ENCODE measurements around the gene ADAMTS3. TPM values are rescaled to one million over a fixed set of nuclear protein-coding genes. Genes with fewer than 3 reads are reported as not detected.
A peak's percentile ranks its signal among the peaks of the same experiment; 100 is the strongest.

ADAMTS3 gene
- total and polyA plus RNA-seq, 9 of the 15 experiments (the other 6 are each of a cell fraction or from before 2014, with no cell fraction given), result 4.0 to 18.0 (median 12.1) TPM

DNA sequence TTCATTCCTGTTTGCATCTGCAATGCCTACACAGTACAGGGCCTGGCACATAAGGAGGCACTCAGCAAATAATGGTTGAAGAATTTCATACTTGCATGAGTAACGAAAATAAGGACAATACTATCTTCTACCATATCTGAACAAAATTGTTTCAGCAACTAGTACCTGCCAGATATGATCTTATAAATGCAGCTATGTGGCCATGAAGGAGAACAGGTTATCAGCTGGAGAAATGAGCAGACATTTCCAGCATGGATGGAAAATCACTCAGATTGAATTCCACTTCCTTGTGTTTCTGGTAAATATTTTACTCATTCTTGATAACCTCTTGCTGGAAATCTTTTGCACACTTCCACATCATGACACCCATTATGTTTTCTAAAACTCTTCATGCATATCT, 204.0 kb downstream of the ADAMTS3 start:
- ChIA-PET CTCF (ENCODE audit: low intra/inter-chr PET ratio) (no interaction called here), POLR2A (no interaction called here)
- Histone ChIP-seq H3K4me3 (no peak overlapping the region), H3K4me1 (replicated peaks in 1 of 2; ENCODE audit: control insufficient read depth in 2 of 2, insufficient read depth in 2 of 2, low read length in 2 of 2) (no peaks in the 10 kb centered on the region), H3K9me1 (ENCODE audit: control insufficient read depth, insufficient read depth, low read length) (no peaks in the 10 kb centered on the region), H3K9ac (ENCODE audit: insufficient read depth in 1 of 2, low read depth in 2 of 2, low read length in 2 of 2) (no peak overlapping the region), H3K27ac (ENCODE audit: extremely low read depth, low read depth, low read length) (no peak overlapping the region), H3K27me3 (ENCODE audit: control insufficient read depth in 2 of 2, insufficient read depth in 2 of 2, low read length in 2 of 2) (no peaks in the 10 kb centered on the region), H3K36me3 (ENCODE audit: control insufficient read depth, insufficient read depth, low read length) (no peaks in the 10 kb centered on the region), H2AFZ (ENCODE audit: low read depth, low read length) (no peak overlapping the region), H3K79me2 (ENCODE audit: control insufficient read depth, insufficient read depth, low read length) (no peaks in the 10 kb centered on the region), H4K20me1 (replicated peaks; ENCODE audit: control insufficient read depth, insufficient read depth, low read length) (no peaks in the 10 kb centered on the region), H3K9me3 (replicated peaks; ENCODE audit: control insufficient read depth, insufficient read depth, low read depth, low read length) (no peaks in the 10 kb centered on the region), H3K4me2 (ENCODE audit: insufficient read depth, low read length) (no peak overlapping the region)
- in situ Hi-C loops (cut with MboI), result no loop called here
- intact Hi-C loops (cut with micrococcal nuclease), result no loop called here
- ATAC-seq (no peak), FAIRE-seq (peak; percentile 58), DNase-seq (ENCODE audit: extremely low read depth in 1 of 4, low spot score in 3 of 4) (no peak)
- no TSS peak for BruUV-seq (replicated peaks)
- WGBS (ENCODE audit: insufficient coverage, low coverage, missing lambda C conversion rate), result 79% methylated on average over 1 of the region's 1 CpG
- TF ChIP-seq, protein P1, sequence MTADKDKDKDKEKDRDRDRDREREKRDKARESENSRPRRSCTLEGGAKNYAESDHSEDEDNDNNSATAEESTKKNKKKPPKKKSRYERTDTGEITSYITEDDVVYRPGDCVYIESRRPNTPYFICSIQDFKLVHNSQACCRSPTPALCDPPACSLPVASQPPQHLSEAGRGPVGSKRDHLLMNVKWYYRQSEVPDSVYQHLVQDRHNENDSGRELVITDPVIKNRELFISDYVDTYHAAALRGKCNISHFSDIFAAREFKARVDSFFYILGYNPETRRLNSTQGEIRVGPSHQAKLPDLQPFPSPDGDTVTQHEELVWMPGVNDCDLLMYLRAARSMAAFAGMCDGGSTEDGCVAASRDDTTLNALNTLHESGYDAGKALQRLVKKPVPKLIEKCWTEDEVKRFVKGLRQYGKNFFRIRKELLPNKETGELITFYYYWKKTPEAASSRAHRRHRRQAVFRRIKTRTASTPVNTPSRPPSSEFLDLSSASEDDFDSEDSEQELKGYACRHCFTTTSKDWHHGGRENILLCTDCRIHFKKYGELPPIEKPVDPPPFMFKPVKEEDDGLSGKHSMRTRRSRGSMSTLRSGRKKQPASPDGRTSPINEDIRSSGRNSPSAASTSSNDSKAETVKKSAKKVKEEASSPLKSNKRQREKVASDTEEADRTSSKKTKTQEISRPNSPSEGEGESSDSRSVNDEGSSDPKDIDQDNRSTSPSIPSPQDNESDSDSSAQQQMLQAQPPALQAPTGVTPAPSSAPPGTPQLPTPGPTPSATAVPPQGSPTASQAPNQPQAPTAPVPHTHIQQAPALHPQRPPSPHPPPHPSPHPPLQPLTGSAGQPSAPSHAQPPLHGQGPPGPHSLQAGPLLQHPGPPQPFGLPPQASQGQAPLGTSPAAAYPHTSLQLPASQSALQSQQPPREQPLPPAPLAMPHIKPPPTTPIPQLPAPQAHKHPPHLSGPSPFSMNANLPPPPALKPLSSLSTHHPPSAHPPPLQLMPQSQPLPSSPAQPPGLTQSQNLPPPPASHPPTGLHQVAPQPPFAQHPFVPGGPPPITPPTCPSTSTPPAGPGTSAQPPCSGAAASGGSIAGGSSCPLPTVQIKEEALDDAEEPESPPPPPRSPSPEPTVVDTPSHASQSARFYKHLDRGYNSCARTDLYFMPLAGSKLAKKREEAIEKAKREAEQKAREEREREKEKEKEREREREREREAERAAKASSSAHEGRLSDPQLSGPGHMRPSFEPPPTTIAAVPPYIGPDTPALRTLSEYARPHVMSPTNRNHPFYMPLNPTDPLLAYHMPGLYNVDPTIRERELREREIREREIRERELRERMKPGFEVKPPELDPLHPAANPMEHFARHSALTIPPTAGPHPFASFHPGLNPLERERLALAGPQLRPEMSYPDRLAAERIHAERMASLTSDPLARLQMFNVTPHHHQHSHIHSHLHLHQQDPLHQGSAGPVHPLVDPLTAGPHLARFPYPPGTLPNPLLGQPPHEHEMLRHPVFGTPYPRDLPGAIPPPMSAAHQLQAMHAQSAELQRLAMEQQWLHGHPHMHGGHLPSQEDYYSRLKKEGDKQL (CRISPR knock-in tag; IDR thresholded peaks at IDR 0.05; ENCODE audit: borderline replicate concordance), result no peak
- TF ChIP-seq CBFA2T2 (conservative IDR thresholded peaks at IDR 0.05) (no peak), ZZZ3 (IDR thresholded peaks at IDR 0.05) (no peak), NCOA6 (IDR thresholded peaks at IDR 0.05) (no peak), BRD4 (IDR thresholded peaks at IDR 0.05) (no peak), MTA2 (IDR thresholded peaks at IDR 0.05; ENCODE audit: low read depth) (no peak), PHB (CRISPR knock-in tag; IDR thresholded peaks at IDR 0.05) (no peak), CBX2 (IDR thresholded peaks at IDR 0.05; ENCODE audit: insufficient read depth, low read length, poor library complexity, severe bottlenecking) (no peak), EP300 (IDR thresholded peaks at IDR 0.05; ENCODE audit: low read length) (no peak)
- TF ChIP-seq, protein P2, sequence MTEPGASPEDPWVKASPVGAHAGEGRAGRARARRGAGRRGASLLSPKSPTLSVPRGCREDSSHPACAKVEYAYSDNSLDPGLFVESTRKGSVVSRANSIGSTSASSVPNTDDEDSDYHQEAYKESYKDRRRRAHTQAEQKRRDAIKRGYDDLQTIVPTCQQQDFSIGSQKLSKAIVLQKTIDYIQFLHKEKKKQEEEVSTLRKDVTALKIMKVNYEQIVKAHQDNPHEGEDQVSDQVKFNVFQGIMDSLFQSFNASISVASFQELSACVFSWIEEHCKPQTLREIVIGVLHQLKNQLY (CRISPR knock-in tag; conservative IDR thresholded peaks at IDR 0.05), result no peak
- TF ChIP-seq, protein P3, sequence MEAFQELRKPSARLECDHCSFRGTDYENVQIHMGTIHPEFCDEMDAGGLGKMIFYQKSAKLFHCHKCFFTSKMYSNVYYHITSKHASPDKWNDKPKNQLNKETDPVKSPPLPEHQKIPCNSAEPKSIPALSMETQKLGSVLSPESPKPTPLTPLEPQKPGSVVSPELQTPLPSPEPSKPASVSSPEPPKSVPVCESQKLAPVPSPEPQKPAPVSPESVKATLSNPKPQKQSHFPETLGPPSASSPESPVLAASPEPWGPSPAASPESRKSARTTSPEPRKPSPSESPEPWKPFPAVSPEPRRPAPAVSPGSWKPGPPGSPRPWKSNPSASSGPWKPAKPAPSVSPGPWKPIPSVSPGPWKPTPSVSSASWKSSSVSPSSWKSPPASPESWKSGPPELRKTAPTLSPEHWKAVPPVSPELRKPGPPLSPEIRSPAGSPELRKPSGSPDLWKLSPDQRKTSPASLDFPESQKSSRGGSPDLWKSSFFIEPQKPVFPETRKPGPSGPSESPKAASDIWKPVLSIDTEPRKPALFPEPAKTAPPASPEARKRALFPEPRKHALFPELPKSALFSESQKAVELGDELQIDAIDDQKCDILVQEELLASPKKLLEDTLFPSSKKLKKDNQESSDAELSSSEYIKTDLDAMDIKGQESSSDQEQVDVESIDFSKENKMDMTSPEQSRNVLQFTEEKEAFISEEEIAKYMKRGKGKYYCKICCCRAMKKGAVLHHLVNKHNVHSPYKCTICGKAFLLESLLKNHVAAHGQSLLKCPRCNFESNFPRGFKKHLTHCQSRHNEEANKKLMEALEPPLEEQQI (IDR thresholded peaks at IDR 0.05), result no peak
- TF ChIP-seq, protein P4, sequence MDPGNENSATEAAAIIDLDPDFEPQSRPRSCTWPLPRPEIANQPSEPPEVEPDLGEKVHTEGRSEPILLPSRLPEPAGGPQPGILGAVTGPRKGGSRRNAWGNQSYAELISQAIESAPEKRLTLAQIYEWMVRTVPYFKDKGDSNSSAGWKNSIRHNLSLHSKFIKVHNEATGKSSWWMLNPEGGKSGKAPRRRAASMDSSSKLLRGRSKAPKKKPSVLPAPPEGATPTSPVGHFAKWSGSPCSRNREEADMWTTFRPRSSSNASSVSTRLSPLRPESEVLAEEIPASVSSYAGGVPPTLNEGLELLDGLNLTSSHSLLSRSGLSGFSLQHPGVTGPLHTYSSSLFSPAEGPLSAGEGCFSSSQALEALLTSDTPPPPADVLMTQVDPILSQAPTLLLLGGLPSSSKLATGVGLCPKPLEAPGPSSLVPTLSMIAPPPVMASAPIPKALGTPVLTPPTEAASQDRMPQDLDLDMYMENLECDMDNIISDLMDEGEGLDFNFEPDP (CRISPR knock-in tag; IDR thresholded peaks at IDR 0.05), result no peak
- TF ChIP-seq, protein P5, sequence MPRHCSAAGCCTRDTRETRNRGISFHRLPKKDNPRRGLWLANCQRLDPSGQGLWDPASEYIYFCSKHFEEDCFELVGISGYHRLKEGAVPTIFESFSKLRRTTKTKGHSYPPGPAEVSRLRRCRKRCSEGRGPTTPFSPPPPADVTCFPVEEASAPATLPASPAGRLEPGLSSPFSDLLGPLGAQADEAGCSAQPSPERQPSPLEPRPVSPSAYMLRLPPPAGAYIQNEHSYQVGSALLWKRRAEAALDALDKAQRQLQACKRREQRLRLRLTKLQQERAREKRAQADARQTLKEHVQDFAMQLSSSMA (CRISPR knock-in tag; IDR thresholded peaks at IDR 0.05), result no peak

Measured in K562 (cell line).